Fibroblast of gingiva (primary cell): Measurements from ENCODE around the gene PARP9.

Experiments
- DNase-seq: peaks from one replicate; pipeline ENCODE4 v3.0.0-alpha.2; 2011; ENCODE audit warnings: low read depth

PARP9 gene

DNA sequence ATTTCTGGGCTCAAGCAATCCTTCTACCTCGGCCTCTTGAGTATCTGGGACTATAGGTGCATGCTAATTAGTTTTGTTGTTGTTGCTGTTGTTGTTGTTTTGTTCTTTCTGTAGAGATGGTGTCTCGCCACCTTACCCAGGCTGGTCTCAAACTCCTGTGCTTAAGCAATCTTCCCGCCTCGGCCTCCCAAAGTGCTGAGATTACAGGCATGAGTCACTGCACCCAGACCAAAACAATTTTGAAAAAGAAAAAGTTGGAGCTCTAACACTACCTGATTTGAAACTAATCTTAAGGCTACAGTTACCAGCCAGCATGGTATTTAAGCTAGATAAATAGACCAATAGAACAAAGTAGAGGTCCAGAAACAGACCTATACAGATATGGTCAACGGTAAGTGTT lies 79.1 kb downstream of the PARP9 start:
- peak; percentile 44 for DNase-seq

- no peak for DNase-seq
These were observed 82.7 kb downstream of the PARP9 start for GRCh38 chr3:122481390-122481789.
